Amniotic stem cell (primary cell): Measurements from ENCODE around the gene PIGL.
"Not testable (repeated sequence)": the region's sequence is repeated elsewhere in the genome, so short reads cannot be mapped to it uniquely, and the experiment has no call there.

Source experiments
- DNase-seq: peaks from one replicate; lab custom pipeline; 2025; lab: John Stamatoyannopoulos, UW

Gene PIGL

DNA sequence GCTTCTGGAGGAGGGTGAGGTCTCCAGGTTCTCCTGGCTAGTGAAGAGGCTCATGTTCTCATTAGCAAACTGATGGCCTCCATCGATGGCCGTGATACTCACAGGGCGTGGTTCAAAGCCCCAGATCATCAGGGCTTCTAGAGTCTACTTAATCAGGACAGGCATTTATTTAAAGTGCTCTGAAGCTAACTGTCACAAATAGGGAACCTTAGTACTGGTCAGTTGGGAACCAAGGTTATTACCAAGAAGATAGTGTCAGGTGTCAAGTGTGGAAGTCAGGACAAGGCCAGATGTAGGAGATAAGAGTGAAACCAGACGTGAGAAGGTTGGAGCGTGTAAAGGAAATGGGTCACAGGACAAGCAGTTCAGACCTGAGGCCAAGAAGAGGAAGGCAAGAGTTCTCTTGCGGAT, 56.9 kb downstream of the PIGL start:
- no peak for DNase-seq

GRCh38 chr17:16275024-16275423, 58.0 kb downstream of the PIGL start:
- DNase-seq = no peak

DNA sequence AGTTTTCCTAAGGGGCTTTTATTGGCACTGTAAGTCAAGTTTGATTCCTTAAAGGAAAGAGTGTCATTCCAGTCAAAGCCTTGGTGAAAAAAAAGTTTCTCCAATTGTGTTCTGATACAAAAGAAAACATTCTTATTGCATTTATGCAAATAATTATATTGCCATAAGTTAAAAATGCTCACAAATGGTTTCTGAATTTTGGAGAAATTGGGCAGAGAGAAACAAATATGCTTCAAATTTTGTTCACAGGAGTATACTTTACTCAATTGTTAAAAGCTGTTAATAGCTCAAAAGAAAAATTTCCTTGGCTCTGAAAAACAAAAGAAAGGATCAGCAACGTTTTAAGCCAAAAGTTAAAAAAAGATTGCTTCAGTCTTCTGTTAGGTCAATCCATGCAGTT, 60.2 kb downstream of the PIGL start:
- no peak for DNase-seq

DNA sequence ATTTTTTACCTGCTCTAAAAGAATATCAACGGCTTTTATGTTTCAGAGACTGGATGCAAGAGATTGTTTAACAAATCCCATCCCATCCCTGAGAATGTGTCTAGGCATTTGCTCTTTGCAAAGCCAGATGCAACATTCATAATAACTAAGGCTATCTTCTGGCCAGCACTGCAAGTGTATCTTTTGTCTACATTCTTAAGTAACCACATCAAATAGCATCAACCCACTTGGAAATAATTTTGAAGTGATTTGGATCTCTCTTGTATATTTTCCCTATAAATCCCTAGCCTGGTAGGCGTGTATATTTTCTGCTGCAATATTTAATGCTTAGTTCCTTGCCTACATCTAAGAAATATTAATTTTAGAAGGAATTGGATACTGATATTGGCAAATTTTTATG, 64.3 kb downstream of the PIGL start:
- peak; percentile 23 for DNase-seq

- peak; percentile 71 for DNase-seq
Observed at GRCh38 chr17:16282522-16282921, 65.5 kb downstream of the PIGL start.

GRCh38 chr17:16283705-16284104, 66.7 kb downstream of the PIGL start:
- DNase-seq = no peak

DNA sequence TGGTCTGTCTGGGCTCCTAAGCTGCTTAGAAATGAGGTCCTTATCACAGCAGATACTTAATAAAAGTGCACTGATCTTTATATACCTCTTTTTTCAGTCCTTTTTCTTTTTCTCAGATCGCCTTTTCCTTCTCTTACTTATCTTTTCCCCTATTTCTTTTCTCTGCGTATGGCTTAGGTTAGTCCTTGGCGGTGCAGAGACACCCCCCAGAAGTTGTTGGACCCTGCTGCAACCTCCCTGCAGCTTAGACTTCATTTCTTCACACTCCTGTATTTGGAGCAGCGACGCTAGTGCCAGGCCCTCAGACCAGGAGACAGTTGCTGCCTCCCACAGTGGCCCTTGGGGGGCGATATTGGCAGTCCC, 68.6 kb downstream of the PIGL start:
- no peak for DNase-seq

- DNase-seq = peak; percentile 93
Observed at GRCh38 chr17:16286009-16286946, 69.3 kb downstream of the PIGL start.

DNA sequence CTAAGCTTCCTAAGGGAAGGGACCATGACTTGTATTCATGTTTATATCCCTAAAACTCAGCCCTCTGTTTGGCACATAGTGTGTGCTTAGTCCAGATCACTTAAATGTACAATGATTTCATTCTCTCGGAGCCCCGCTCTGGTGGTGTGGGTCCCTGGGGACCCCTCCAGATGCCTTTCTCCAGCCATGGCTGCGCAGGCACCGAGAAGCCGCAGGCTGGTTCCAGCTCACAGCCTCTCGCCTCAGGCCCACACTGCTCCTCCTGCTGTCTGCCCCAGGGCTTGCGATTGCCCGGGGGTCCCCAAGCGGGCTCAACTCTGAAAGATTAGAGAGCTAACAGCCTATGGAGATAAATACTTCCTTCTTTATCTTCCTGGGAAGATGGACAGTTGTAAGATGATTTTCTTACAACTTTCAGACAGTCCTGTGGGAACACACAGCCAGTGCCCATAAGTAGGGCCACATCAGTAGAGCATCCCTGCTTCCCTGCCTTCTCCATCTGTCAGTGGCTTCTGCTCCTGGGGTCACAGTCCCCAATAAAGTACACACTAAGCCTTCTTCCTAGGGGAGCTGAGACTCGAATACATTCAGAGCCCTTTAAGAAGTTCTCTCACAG, 70.0 kb downstream of the PIGL start:
- no peak for DNase-seq

DNA sequence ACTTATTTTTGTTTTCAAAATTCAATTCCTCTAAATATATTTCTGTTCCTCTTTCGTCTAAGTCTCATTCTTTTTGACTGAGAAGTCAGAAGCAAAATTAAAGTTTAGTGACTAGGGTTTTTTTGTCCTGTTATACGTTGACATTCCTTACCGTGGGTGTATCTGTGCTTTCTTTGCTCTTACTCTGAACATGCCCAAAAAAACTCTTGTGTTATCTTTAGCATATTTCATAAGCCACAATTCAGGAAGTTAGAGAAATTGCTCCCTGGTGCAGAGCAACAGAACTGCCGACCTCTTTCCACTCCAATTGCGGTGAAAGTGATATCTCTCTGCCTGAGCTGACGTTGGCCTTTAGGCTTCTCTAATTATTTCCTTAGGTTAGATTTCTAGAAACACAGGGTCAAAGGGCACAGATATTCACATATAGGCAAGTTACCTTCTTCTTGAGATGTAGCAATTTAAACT, 70.6 kb downstream of the PIGL start:
- peak; percentile 56 for DNase-seq

DNA sequence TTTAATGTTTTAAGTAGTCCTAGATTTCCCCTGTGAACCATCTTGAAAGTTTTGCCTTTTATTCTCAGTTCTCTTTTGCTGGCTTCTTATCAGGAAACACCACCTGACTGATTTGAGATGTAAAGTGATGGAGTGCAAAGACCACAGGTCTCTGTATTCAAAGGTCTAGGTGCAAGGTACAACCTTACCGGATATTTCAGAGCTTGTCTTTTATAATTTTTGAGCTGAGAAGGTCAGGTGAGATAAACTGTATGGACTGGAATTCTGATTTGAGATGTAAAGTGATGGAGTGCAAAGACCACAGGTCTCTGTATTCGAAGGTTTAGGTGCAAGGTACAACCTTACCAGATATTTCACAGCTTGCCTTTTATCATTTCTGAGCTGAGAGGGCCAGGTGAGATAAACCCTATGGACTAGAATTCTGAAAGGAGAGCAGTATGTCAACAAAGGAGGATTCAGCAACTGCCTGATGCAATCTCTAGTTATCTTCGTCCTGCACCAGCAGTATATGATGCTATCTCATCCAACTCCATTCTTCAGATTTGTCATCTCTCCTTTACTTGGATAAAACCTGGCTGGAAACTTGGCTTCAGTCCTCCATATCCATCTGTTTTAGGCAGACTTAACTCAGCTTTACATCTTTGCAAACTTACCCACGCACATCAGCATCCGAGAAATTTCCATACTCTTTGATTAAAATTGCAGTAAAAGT, 72.0 kb downstream of the PIGL start:
- DNase-seq = no peak

GRCh38 chr17:16293931-16294330, 76.9 kb downstream of the PIGL start:
- DNase-seq = no peak

- no peak for DNase-seq
Observed at GRCh38 chr17:16294560-16294959, 77.5 kb downstream of the PIGL start.

- DNase-seq = not testable (repeated sequence)
Observed at GRCh38 chr17:16296072-16296471, 79.1 kb downstream of the PIGL start.

- no peak for DNase-seq
Observed at GRCh38 chr17:16297367-16298139, 80.5 kb downstream of the PIGL start.

GRCh38 chr17:16298140-16298662, 81.2 kb downstream of the PIGL start:
- DNase-seq = no peak

DNA sequence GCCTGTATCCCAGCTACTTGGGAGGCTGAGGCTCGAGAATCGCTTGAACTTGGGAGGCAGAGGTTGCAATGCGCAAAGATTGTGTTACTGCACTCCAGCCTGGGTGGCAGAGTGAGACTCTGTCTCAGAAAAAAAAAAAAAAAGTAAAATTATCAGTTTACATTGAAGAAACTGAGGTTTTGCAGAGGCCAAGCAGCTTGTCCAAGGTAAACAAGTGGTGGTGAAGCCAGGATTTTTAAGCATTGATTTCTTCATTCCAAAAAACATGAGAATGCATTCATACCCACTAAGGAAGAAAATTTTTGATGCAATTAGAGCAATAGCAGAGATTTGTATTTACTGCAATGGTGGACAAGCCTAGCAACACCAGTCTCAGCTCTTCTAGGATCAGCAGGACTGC, 83.5 kb downstream of the PIGL start:
- DNase-seq = no peak

DNA sequence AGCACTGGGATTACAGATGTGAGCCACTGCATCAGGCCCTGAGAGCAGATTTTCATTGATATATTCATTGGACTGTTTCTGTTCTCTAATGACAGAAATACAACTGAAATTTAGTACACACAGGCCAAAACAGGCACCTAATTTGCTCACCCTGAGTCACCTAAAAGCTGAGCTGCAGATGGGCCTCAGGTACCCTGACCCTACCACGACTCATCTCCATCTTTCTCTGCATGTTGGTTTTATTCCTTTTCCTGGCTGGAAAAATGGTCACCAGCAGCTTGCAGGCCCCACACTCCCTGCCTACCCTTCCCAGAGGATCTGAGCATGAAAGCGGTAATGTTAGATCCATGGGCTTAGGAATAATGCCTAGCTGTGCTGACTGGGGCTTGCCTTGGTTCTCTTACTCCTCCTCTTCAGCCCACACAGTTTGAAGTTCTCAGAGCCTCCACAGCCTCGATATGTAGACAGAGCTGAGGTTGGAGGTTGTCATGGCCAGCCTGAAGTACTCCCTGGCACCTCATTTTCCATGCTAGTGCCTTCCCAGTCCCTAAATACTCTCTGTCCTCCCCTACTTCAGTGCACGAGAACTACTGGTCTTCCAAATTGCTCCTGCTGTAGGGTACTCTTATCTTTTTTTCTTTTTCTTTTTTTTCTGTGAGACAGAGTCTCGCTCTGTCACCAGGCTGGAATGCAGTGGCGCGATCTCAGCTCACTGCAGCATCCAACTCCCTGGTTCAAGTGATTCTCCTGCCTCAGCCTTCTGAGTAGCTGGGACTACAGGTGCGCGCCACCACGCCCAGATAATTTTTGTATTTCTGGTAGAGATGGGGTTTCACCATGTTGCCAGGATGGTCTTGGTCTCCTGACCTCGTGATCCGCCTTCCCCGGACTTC, 85.2 kb downstream of the PIGL start:
- DNase-seq = no peak

GRCh38 chr17:16302856-16303255, 85.8 kb downstream of the PIGL start:
- DNase-seq = no peak

DNA sequence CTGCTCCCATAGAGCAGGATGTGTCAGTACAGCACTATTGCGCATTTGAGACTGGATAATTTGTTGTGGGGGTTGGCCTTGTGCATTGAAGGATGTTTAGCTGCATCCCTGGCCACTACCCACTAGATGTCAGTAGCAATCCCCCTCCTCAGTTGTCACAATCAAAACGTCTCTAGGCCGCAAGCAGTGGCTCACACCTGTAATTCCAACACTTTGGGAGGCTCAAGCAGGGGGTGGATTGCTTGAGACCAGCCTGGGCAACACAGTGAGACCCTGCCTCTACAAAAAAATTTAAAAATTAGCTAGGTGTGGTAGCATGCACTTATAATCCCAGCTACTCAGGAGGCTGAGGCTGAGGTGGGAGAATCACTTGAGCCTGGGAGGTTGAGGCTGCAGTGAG, 87.8 kb downstream of the PIGL start:
- DNase-seq = no peak

- DNase-seq = no peak
Observed at GRCh38 chr17:16306211-16306610, 89.2 kb downstream of the PIGL start.
